ENCODE measurements around the gene KRT83.
"Not testable (repeated sequence)": the region's sequence is repeated elsewhere in the genome, so short reads cannot be mapped to it uniquely, and the experiment has no call there.

Gene KRT83

DNA sequence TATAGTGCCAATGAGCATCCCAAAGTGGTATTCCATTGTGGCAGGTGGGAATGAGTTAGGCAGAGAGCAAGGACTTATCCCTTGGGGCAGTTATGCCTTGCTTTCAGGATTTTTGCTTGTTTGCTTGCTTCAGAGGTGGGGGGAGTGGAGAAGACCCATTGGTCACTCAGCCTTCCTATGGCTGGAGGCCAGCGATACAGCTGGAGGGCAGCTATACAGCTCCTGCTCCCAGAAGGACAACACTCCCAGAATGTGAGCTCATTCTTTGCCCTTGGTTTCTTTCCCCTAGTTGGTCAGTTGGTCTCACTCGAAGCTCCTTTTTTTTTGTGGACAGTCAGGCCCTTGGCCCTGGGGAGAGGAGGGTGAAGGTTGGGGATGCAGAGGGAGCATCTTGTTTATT, 14.5 kb downstream of the KRT83 start:
- DNase-seq: no peak

DNA sequence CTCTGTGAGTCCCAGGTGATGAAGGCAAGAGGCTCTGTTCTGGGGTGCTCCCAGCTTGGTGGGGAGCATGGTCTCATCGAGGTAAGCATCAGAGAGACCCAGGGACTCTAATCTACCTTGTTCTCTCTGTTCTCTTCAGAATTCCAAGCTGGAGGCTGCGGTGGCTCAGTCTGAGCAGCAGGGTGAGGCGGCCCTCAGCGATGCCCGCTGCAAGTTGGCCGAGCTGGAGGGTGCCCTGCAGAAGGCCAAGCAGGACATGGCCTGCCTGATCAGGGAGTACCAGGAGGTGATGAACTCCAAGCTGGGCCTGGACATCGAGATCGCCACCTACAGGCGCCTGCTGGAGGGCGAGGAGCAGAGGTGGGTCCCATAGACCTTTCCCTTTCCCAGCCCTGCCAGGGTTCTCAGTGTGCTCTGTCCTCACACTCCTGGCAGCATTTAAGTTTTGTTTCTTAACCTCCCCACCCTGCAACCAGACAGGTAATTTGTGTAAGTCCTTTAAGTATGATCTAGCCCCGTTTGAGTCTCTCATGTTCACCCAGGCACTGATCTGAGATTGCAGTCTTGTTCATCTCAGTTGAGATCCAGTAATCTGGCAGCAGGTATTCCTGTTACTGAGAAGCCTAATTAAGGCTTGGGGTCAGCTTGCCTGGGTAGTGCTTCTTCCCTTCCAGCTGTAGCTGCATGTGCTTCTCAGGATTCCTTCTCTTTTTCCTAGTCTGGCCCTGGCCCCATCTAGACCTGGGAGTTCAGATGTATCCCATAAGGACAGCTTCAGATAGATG, 15.1 kb downstream of the KRT83 start:
- DNase-seq: no peak

DNA sequence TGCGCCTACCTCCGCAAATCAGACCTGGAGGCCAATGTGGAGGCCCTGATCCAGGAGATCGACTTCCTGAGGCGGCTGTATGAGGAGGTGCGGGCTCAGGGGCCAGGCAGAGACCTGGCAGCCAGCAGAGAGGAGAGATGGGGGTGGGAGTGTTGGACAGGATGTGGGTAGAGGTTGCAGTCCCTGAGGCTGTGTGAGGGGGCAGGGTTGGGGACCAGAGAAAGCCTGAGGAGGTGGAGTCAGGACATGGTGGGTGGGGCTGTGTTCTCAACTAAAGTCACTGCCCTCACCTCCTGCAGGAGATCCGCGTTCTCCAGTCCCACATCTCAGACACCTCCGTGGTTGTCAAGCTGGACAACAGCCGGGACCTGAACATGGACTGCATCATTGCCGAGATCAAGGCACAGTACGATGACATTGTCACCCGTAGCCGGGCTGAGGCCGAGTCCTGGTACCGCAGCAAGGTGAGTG, 16.2 kb downstream of the KRT83 start:
- not testable (repeated sequence) for DNase-seq

DNA sequence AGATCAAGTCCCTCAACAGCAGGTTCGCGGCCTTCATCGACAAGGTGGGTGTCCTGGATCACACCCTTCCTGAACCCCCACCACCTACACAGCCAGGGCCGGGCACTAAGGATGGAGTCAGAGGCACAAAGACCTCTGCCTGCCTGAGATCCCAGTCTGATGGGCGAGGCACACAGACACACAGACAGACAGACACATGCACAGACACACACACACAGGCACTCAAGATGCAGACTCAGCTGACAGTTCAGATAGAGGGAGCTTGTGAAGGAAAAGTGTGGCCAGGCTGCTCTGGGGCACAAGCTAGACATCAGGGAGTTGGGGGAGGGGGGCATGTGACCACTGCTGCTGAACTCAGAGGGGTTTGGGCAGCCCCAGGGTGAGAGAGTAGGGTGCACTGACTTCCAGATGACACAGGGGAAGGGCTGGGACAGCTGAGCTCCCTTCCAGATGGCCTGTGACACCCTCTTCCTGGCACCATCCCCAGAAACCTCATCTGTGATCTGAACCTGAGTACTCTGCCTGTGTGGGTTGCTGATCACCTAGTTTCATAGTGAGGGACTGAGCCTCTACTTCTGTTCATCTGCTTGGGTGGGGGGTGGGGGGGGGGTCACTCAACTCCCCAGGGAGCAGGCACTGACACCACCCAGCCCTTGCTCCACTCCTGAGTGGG, 18.8 kb downstream of the KRT83 start:
- not testable (repeated sequence) for DNase-seq

DNA sequence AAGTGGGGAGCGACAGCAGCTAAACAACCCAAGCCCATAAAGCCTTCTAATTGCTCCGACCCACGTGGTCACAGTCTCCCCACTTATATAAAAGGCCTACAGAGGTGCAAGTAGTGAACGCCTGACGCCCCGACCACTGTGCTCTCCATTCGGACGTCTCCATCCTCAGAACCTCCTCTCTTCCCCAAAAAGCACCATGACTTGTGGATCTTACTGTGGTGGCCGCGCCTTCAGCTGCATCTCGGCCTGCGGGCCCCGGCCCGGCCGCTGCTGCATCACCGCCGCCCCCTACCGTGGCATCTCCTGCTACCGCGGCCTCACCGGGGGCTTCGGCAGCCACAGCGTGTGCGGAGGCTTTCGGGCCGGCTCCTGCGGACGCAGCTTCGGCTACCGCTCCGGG, 19.5 kb downstream of the KRT83 start:
- DNase-seq: not testable (repeated sequence)

DNA sequence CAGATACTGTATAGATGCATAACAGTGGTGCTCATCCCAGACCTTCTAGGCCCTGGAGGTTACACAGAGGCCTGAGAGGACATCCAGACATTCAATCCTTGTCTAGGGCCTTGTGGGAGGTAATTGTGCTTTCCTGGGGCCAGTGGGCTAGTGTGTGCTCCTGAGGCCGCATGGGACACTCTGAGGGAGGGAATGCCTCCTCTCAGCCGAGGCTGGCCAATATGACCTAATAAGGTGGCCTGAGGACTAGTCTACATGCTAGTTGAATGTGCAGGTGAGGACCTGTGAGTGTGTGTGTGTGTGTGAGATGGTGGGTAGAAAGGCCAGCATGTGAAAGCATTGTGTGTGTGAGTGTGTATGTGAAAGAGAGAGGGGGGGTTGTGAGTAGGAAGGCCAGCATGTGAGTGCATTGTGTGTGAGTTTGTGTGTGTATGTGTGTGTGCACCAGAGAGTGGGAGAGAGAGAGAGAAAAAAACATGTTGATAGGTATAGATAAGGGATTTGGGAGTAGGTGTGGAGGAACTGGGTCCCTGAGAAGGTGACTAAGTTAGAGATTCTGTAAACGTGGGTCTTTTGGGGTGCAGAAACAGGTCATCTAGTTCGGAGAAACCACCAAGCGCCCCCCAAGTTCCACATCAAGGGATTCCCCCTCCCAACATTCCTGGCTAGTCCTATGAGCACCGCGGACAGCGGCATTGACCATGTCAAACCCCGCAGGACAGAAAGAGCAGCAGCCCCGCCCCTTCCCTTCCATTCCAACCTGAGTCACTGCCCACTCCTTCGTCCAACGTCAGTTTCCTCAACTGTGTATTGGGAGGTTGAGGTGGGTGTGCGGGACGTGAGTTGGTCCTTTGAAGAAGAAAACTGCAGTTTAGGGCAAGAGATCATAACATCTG, 20.2 kb downstream of the KRT83 start:
- DNase-seq: no peak

DNA sequence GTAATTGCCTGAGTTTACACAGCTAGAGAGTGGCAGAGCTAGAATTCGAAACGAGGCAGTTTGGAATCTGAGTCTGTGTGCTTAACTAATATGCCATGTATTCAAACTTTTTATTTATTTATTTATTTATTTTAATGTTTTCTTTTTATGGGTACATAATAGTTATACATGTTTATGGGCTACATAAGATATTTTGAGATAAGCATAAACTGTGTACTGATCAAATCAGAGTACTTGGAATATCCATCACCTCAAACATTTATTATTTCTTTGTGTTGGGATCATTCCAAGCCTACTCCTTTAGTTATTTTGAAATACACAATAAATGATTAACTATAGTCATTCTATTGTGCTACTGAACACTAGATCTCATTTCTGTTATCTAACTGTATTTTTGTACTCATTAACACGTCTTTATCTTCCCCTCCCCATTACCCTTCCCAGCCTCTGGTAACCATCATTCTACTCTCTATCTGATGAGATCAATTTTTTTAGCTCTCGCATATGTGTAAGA, 22.5 kb downstream of the KRT83 start:
- DNase-seq: no peak

DNA sequence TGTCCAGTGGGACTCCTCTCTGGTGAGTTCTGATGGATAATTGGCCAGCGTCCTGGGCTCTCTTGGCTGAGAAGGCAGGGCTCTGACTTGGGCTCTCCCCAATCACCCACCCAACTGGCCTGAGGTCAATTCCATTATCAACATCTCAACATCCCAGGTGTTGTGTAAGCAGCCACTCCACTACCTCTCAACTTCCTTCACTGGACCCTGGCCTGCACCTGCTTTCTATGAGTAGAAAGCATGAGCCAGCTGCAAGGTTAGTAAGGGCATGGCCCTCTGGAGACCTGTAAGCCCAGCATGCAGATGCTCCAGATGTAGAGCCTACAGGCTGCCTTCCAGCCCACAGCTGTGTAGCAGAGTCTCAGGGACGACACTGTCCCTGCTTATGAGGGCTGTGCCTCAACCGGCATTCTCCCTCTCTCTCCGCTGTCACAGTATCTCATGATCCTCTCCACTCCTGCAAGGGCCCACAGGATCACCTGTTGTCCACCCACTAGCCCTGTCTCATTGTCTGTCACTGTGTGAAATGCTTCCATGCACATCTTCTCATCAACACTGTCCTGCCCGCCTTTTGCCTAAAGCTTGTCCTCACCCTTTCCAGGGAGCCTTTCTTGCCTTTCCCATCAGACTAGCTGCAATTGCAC, 24.5 kb downstream of the KRT83 start:
- DNase-seq: no peak

DNA sequence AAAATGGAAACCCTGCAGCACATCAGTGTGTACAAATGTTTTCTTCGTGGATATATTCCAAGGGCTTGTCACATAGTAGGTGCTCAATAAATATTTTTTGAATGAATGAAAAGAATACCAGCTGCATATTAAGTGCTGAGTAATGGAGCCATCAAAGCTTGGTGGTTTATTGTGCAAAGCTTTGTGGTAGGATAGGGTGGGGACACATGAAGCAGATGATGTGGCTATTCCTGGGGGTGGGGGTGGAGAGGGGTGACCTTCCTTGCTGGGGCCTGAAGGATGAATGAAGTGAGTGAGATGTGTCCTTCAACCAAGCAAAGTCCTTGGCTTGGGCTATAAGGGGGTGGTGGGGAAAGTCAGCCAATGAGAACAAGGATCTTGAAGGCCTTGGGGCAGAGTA, 25.5 kb downstream of the KRT83 start:
- no peak for DNase-seq

DNA sequence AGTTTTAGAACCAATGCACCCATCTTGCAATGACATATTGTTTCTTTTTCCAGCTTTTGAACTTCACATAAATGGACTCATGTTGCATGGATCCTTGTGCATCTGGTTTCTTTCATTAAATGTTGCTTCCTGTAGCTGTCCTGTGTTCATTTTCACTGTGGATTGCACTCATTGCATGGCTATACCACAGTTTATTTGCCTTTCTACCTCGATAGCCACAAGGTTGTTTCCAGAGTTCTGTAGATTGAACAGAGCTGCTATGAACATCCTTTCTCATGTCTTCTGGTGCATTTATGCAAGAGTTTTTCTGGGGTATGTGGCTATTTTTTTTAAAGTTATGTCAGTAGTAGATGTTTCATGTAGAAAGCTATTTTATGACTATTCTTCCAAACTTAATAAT, 26.4 kb downstream of the KRT83 start:
- no peak for DNase-seq

DNA sequence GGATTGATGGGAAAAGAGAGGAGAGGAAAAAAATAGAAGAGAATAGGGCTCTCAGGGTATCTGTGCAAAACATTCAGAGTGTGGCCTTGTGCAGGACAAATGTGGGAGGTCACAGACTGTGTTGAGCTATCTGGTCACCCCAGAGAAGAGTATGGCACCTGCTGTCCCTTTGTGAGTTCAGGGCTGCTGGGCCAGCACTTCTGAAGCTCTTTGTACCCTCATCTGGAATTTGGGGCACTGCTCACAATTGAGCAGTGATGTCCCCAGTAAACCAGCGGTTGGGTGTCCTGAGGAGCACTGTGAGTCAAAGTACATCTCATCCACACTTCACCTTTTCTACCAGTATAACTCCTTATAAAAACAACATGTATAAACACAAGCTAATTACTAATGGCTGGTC, 27.3 kb downstream of the KRT83 start:
- DNase-seq: no peak

DNA sequence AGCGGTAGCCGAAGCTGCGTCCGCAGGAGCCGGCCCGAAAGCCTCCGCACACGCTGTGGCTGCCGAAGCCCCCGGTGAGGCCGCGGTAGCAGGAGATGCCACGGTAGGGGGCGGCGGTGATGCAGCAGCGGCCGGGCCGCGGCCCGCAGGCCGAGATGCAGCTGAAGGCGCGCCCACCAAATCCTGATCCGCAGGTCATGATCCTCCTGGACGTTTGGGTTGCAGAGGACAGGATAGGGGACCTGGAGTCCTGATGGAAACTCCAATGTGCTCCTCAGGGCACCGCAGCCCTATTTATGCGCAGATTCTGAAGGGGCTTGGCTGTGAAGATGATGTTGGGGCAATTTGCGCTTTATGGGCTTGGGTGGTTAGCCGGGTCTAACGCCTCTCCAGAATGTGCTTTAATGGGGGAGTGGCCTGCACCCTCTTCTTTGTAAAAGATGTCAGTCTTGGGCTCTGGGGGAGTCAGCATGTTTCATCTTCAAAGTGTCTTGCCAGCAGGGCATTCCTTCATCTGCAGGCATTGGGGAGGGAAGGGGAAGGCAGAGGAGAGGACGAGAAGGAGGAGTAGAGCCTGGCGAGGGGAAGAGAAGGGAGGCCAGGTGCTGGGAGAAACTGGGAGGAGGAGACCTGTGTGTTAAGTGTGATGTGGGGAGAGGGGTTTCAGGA, 29.8 kb downstream of the KRT83 start, which contains the start of gene KRT81:
Gene KRT81 (minus strand): TSS at position 268 of the 669 bp plus-strand sequence. CDS start 69 bp downstream, at position 199.
- no peak for DNase-seq

DNA sequence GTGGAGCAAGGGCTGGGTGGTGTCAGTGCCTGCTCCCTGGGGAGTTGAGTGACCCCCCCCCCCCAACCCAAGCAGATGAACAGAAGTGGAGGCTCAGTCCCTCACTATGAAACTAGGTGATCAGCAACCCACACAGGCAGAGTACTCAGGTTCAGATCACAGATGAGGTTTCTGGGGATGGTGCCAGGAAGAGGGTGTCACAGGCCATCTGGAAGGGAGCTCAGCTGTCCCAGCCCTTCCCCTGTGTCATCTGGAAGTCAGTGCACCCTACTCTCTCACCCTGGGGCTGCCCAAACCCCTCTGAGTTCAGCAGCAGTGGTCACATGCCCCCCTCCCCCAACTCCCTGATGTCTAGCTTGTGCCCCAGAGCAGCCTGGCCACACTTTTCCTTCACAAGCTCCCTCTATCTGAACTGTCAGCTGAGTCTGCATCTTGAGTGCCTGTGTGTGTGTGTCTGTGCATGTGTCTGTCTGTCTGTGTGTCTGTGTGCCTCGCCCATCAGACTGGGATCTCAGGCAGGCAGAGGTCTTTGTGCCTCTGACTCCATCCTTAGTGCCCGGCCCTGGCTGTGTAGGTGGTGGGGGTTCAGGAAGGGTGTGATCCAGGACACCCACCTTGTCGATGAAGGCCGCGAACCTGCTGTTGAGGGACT, 30.6 kb downstream of the KRT83 start:
- DNase-seq: not testable (repeated sequence)

DNA sequence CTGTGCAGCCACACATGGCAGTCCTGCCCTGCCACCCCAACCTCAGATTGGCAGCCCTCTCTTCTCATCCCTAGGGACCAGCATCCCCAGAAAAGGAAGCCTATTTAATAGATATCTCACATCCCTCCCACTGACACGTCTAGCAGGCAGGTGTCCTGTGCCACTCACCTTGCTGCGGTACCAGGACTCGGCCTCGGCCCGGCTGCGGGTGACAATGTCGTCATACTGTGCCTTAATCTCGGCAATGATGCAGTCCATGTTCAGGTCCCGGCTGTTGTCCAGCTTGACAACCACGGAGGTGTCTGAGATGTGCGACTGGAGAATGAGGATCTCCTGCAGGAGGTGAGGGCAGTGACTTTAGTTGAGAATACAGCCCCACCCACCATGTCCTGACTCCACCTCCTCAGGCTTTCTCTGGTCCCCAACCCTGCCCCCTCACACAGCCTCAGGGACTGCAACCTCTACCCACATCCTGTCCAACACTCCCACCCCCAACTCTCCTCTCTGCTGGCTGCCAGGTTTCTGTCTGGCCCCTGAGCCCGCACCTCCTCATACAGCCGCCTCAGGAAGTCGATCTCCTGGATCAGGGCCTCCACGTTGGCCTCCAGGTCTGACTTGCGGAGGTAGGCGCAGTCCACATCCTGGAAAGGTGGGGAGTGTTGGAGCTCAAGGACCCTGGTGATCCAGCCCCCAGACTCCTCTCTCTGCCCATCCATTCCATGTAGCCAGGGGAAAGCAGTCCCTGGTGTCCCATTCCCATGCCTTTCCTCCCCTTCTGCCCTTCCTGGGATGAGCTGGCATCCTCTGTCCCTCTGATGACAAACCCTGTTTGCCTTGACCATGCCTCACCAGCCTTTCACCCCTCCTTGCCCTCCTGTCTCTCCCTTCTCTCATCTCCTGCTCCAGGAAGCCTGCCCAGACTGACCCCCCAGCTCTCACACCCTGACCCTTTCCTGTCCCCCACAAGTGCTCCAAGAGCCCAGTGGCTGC, 33.1 kb downstream of the KRT83 start:
- DNase-seq: not testable (repeated sequence)

DNA sequence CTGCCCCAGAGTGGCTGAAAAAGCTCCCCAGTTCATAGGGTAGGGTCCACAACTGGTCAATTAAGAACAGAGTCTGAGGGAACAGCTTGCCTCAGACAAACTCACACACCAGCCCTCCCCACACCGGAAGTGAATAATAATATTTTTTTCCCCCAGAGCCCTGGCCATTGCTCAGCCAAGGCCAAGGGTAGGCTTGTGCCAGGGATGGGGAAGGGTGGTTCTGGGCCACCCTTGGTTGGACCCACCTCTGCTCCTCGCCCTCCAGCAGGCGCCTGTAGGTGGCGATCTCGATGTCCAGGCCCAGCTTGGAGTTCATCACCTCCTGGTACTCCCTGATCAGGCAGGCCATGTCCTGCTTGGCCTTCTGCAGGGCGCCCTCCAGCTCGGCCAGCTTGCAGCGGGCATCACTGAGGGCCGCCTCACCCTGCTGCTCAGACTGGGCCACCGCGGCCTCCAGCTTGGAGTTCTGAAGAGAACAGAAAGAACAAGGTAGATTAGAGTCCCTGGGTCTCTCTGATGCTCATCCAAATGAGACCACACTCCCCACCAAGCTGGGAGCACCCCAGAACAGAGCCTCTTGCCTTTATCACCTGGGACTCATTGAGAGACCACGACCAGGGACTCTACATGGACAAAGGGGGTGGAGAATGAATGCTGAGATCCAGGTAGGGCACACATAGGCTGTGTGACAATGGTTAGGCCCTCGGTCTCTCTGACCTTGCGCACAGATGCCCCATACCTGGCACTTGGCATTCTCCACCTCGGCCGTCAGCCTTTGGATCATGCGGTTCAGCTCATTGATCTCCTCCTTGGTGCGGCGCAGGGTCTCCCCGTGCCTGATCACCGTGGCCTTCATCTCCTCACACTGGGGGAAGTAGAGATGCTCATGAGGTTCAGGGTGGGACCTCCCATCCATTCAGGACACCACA, 34.1 kb downstream of the KRT83 start:
- not testable (repeated sequence) for DNase-seq

DNA sequence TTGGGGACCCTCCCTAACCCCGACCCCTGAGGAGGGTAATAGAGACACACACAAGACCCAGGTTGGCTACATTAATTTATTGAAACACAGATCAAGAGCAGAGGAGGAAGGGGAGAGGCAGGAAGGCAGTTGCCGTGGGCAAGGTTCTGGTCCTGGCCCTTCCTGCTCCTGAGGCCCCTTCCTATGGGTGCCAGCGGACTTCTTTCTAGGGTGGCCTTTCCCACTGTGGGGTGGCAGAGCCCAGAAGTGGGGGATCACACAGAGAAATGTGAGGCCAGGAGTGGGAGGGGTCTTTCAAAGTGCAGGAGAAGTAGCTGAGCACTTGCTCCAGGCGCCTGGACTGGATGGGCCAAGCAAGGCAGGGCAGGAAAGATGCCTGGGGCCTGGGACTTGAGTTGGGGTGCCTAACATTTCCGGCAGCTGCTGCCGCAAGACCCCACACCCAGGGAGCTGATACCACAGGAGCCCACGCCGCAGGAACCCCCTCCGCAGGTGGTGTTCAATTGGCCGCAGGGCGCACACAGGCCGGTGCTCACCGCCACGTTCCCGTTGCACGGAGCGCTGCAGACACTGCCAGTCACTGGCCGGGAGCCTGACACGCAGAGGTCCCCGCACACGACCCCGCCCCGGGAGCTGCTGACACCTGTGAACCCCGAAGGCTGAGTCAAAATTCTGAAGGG, 35.2 kb downstream of the KRT83 start:
- DNase-seq: no peak

DNA sequence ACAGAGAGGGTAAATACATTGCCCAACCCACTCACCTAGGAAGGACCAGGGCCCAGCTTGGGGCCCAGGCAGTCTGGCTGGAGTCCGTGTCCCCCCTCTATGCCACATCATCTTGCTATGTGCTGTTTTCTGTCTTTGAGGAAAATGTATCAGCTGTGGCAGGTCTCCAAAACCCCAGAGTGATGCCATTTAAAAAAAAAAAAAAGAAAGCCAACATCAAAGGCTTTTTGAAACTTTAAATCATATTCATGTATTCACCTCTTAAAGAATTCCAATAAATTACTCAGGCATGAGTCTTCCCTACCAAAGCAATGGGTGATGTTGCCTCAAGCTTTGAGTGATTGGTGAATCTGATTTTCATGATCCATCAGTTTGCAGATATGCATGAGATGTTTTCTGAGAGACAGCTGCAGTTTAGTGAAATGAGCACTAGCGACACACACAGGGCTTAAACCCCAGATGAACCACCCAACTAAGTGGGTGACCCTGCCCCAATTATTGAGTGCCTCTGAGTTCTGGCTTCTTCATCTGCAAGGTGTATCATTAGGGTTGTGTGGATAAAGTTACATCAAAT, 35.9 kb downstream of the KRT83 start:
- no peak for DNase-seq
